Measurements from ENCODE around the gene KRTAP26-1. TPM values are rescaled to one million over a fixed set of nuclear protein-coding genes. Genes with fewer than 3 reads are reported as not detected.

Gene KRTAP26-1
- total RNA-seq, 1 experiment from 2014 or later: not detected

DNA sequence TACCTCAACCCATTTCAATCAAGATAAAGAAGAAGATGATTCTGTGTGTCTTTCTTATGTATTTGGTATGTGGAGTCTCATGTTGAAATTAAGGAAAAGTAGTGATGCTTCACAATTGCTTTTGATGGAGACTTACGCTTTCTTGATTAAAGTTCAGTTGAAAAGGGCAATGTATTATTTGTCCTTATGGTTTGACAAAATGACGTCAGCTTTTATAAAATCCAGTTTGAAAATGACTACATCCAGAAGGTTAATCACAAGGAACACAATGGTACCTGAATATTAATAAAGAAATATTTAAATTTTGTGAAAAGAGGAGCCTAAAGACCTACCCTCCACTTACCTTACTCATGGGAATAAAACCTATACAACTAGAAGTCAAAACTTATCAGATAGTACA lies 4.4 kb downstream of the KRTAP26-1 start:
- H3K9me3 Mint-ChIP-seq (ENCODE audit: low read depth, unreplicated experiment): no peaks in the 10 kb centered on the region
- no peaks in the 10 kb centered on the region for H3K4me1 Mint-ChIP-seq (ENCODE audit: low read depth, unreplicated experiment)
- intact Hi-C loops (cut with micrococcal nuclease; ENCODE audit: unreplicated experiment): no loop called here
- H3K36me3 Mint-ChIP-seq (ENCODE audit: insufficient read depth, unreplicated experiment): no peaks in the 10 kb centered on the region
- TF ChIP-seq, protein P1, sequence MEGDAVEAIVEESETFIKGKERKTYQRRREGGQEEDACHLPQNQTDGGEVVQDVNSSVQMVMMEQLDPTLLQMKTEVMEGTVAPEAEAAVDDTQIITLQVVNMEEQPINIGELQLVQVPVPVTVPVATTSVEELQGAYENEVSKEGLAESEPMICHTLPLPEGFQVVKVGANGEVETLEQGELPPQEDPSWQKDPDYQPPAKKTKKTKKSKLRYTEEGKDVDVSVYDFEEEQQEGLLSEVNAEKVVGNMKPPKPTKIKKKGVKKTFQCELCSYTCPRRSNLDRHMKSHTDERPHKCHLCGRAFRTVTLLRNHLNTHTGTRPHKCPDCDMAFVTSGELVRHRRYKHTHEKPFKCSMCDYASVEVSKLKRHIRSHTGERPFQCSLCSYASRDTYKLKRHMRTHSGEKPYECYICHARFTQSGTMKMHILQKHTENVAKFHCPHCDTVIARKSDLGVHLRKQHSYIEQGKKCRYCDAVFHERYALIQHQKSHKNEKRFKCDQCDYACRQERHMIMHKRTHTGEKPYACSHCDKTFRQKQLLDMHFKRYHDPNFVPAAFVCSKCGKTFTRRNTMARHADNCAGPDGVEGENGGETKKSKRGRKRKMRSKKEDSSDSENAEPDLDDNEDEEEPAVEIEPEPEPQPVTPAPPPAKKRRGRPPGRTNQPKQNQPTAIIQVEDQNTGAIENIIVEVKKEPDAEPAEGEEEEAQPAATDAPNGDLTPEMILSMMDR (IDR thresholded peaks at IDR 0.05; ENCODE audit: unreplicated experiment): no peak
- no peak overlapping the region for H3K27ac Mint-ChIP-seq (ENCODE audit: unreplicated experiment)
- DNase-seq: no peak
- CTCF ChIA-PET: no interaction called here
- H3K4me3 Mint-ChIP-seq (ENCODE audit: low read depth, unreplicated experiment): no peak overlapping the region
- no TSS peak for BruUV-seq (replicated peaks)
- peaks cover 8% of the 10 kb centered on the region for H3K27me3 Mint-ChIP-seq (ENCODE audit: unreplicated experiment)

DNA sequence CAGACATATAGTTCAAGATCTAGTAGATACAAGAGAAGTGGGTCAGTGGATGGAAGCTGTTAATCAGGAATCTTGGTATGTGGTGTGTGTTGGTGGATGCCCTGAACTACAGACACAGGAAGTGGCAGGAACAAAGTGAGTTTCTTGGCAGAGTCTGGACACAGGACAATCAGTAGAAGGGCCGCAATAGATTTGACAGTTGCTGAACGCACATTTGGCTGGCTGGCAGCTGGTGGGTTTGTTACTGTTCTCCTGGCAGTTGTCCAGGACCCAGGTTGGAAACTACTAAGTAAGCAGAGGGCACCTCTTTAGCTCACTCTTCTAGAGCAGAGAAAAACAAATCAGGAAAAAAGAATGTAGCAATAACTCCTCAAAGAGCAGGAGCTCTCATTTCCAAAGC lies 13.2 kb downstream of the KRTAP26-1 start:
- no peaks in the 10 kb centered on the region for H3K9me3 Mint-ChIP-seq (ENCODE audit: low read depth, unreplicated experiment)
- no peak overlapping the region for H3K4me3 Mint-ChIP-seq (ENCODE audit: low read depth, unreplicated experiment)
- no peak overlapping the region for H3K27ac Mint-ChIP-seq (ENCODE audit: unreplicated experiment)
- DNase-seq: no peak
- intact Hi-C loops (cut with micrococcal nuclease; ENCODE audit: unreplicated experiment): no loop called here
- no TSS peak for BruUV-seq (replicated peaks)
- H3K36me3 Mint-ChIP-seq (ENCODE audit: insufficient read depth, unreplicated experiment): no peaks in the 10 kb centered on the region
- TF ChIP-seq, protein P1 (IDR thresholded peaks at IDR 0.05; ENCODE audit: unreplicated experiment): no peak
- H3K27me3 Mint-ChIP-seq (ENCODE audit: unreplicated experiment): no peaks in the 10 kb centered on the region
- no peaks in the 10 kb centered on the region for H3K4me1 Mint-ChIP-seq (ENCODE audit: low read depth, unreplicated experiment)
- CTCF ChIA-PET: interaction anchor here (0.6 kb wide), 1 partner anchor 149 kb away, joined by 6 read pairs; no protein-coding TSS in a partner anchor

DNA sequence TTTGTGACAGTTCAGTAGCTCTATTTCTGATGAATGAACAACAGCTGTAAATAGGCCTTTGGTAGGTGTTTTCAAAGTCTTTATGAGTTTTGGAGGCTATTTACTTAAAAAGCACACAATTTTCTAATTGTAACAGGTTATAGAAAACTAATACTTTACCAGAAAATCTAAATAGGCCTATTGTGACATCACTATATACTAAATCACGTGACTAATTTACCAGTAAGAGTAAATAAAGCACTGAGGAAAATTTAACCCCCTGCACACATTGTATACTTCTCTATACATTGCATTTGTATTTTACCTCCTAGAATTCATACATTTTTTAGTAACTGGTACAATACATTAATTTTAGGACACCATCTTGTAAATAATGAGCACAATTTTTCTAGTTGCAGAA lies 15.0 kb downstream of the KRTAP26-1 start:
- no peaks in the 10 kb centered on the region for H3K27me3 Mint-ChIP-seq (ENCODE audit: unreplicated experiment)
- BruUV-seq (replicated peaks): no TSS peak
- H3K36me3 Mint-ChIP-seq (ENCODE audit: insufficient read depth, unreplicated experiment): no peaks in the 10 kb centered on the region
- H3K9me3 Mint-ChIP-seq (ENCODE audit: low read depth, unreplicated experiment): no peaks in the 10 kb centered on the region
- H3K27ac Mint-ChIP-seq (ENCODE audit: unreplicated experiment): no peak overlapping the region
- no peak for DNase-seq
- TF ChIP-seq, protein P1 (IDR thresholded peaks at IDR 0.05; ENCODE audit: unreplicated experiment): no peak
- CTCF ChIA-PET: no interaction called here
- no peak overlapping the region for H3K4me3 Mint-ChIP-seq (ENCODE audit: low read depth, unreplicated experiment)
- intact Hi-C loops (cut with micrococcal nuclease; ENCODE audit: unreplicated experiment): no loop called here
- H3K4me1 Mint-ChIP-seq (ENCODE audit: low read depth, unreplicated experiment): no peaks in the 10 kb centered on the region

DNA sequence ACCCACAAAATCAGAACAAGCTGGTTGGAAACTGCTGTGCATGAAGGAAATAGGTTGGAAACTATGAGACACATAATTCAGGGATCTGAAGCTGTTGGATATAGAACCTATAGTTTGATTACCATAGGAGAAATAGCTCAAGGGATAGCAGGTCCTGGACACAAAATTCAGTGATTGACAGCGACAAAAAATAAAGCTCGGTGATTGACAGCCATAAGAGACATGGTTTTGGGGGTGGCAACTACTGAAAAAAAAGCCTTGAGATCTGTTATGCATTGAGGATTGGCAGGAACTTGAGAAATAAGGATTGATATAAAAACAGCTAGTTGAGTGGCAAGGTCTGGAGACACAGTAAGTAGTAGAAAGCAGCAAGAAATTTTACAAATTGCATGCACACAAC lies 30.9 kb downstream of the KRTAP26-1 start, which contains the start of gene KRTAP25-1:
Gene KRTAP25-1, minus strand, starts transcription at position 300 of the 400 bp plus-strand sequence. Its CDS starts 24 bp downstream, at position 276.
- peaks cover 45% of the 10 kb centered on the region for H3K27me3 Mint-ChIP-seq (ENCODE audit: unreplicated experiment)
- H3K27ac Mint-ChIP-seq (ENCODE audit: unreplicated experiment): no peak within 1 kb of the TSS
- DNase-seq: no peak
- no peaks in the 10 kb centered on the region for H3K9me3 Mint-ChIP-seq (ENCODE audit: low read depth, unreplicated experiment)
- no TSS peak for BruUV-seq (replicated peaks)
- H3K4me1 Mint-ChIP-seq (ENCODE audit: low read depth, unreplicated experiment): no peaks in the 10 kb centered on the region
- H3K4me3 Mint-ChIP-seq (ENCODE audit: low read depth, unreplicated experiment): no peak within 1 kb of the TSS
- CTCF ChIA-PET: no interaction called here
- no peaks in the 10 kb centered on the region for H3K36me3 Mint-ChIP-seq (ENCODE audit: insufficient read depth, unreplicated experiment)
- TF ChIP-seq, protein P1 (IDR thresholded peaks at IDR 0.05; ENCODE audit: unreplicated experiment): no peak
- intact Hi-C loops (cut with micrococcal nuclease; ENCODE audit: unreplicated experiment): no loop called here

Data from Calu3 (cell line).